IMR-90 (cell line): ENCODE results near the gene NEK2. TPM values are rescaled to one million over a fixed set of nuclear protein-coding genes. Genes with fewer than 3 reads are reported as not detected.
"Not testable (repeated sequence)": the region's sequence is repeated elsewhere in the genome, so short reads cannot be mapped to it uniquely, and the experiment has no call there.

Experiments
- ATAC-seq: fragments of 200-7000 bp; cut with Tn5 transposase; 2 replicates; pipeline ENCODE4 v1.9.1; 2020; ENCODE audit warnings: low read depth, mild to moderate bottlenecking, moderate library complexity
- BruUV-seq: library from RNA; stranded (reverse); fragments of 400-500 nt; replicated peaks from 2 replicates; lab custom pipeline; 2021; lab: Mats Ljungman, UMichigan
- CTCF ChIA-PET: fragments of 300-600 bp; formaldehyde crosslinking; extraction: SDS; loops from one replicate; lab custom pipeline; 2021; ENCODE audit warnings: antibody characterized with exemption; lab: Yijun Ruan, JAX
- POLR2A ChIA-PET: fragments of 300-600 bp; sonication (Branson Sonifier 250); formaldehyde crosslinking; loops from one replicate; lab custom pipeline; 2022; ENCODE audit warnings: antibody characterized with exemption; ENCODE audit not compliant: unreplicated experiment; lab: Charles Lee
- DNase-seq: peaks from one replicate; pipeline ENCODE4 v3.0.0; 2013
- H2AFZ ChIP-seq: replicated peaks from 2 replicates; pipeline ENCODE3; 2013; ENCODE audit warnings: low read length, mild to moderate bottlenecking; ENCODE audit not compliant: poor library complexity
- H2AK5ac ChIP-seq: 2 replicates; pipeline ENCODE4 v1.6.1; 2013; ENCODE audit warnings: low read depth, low read length, inconsistent platforms
- H2AK9ac ChIP-seq: replicated peaks from 2 replicates; pipeline ENCODE3; 2013; ENCODE audit warnings: mild to moderate bottlenecking, low read depth, low read length, moderate library complexity; ENCODE audit not compliant: poor library complexity
- H2BK120ac ChIP-seq: 2 replicates; pipeline ENCODE4 v1.6.1; 2013; ENCODE audit warnings: low read depth, low read length, inconsistent platforms
- H2BK15ac ChIP-seq: 3 replicates; pipeline ENCODE4 v1.6.1; 2013; ENCODE audit warnings: low read depth, low read length, inconsistent platforms
- H2BK20ac ChIP-seq: 2 replicates; pipeline ENCODE4 v1.6.1; 2013; ENCODE audit warnings: low read depth, mild to moderate bottlenecking, inconsistent platforms, low read length, moderate library complexity
- H2BK5ac ChIP-seq: 2 replicates; pipeline ENCODE4 v1.6.1; 2013; ENCODE audit warnings: mild to moderate bottlenecking, low read depth, low read length, inconsistent platforms; ENCODE audit not compliant: poor library complexity, severe bottlenecking
- H3K14ac ChIP-seq: replicated peaks from 2 replicates; pipeline ENCODE4 v1.6.1; 2013; ENCODE audit warnings: low read depth, low read length, inconsistent platforms
- H3K18ac ChIP-seq: 2 replicates; pipeline ENCODE4 v1.6.1; 2013; ENCODE audit warnings: low read depth, low read length, control low read depth
- H3K23ac ChIP-seq: 2 replicates; pipeline ENCODE4 v1.6.1; 2013; ENCODE audit warnings: low read depth, low read length, inconsistent platforms
- H3K27ac ChIP-seq: 2 replicates; pipeline ENCODE4 v1.5.1; 2013; ENCODE audit warnings: mild to moderate bottlenecking, control low read depth, low read length; ENCODE audit not compliant: insufficient read depth
- H3K27me3 ChIP-seq: 2 replicates; pipeline ENCODE4 v1.6.1; 2013; ENCODE audit warnings: low read length; ENCODE audit not compliant: control insufficient read depth, insufficient read depth
- H3K36me3 ChIP-seq: 2 replicates; pipeline ENCODE4 v1.6.1; 2013; ENCODE audit warnings: low read length, mixed read lengths; ENCODE audit not compliant: control insufficient read depth, insufficient read depth
- H3K4ac ChIP-seq: 2 replicates; pipeline ENCODE4 v1.6.1; 2013; ENCODE audit warnings: low read depth, low read length, inconsistent platforms
- H3K4me1 ChIP-seq: 2 replicates; pipeline ENCODE4 v1.6.1; 2013; ENCODE audit warnings: low read length, mixed read lengths; ENCODE audit not compliant: control insufficient read depth, insufficient read depth
- H3K4me2 ChIP-seq: 2 replicates; pipeline ENCODE4 v1.6.1; 2013; ENCODE audit warnings: low read depth, mild to moderate bottlenecking, control low read depth, low read length, moderate library complexity
- H3K4me3 ChIP-seq: 2 replicates; pipeline ENCODE4 v1.5.1; 2013; ENCODE audit warnings: low read depth, mild to moderate bottlenecking, control low read depth, low read length, moderate library complexity; ENCODE audit not compliant: insufficient read depth
- H3K56ac ChIP-seq: 2 replicates; pipeline ENCODE4 v1.6.1; 2013; ENCODE audit warnings: low read length, inconsistent platforms; ENCODE audit not compliant: insufficient read depth; ENCODE audit errors: extremely low read depth
- H3K79me1 ChIP-seq, 2 experiments: 2 replicates each; pipeline ENCODE4 v1.6.1; 2013; ENCODE audit warnings: low read length in 2 of 2, inconsistent platforms in 1 of 2, low read depth in 1 of 2
- H3K9ac ChIP-seq: 2 replicates; pipeline ENCODE4 v1.6.1; 2013; ENCODE audit warnings: low read depth, low read length, control low read depth
- H3K9me1 ChIP-seq: 2 replicates; pipeline ENCODE4 v1.6.1; 2013; ENCODE audit warnings: low read length, inconsistent platforms; ENCODE audit not compliant: insufficient read depth
- H3K9me3 ChIP-seq: 2 replicates; pipeline ENCODE4 v1.6.1; 2013; ENCODE audit warnings: low read length; ENCODE audit not compliant: control insufficient read depth, insufficient read depth
- H4K20me1 ChIP-seq: 2 replicates; pipeline ENCODE4 v1.6.1; 2013; ENCODE audit warnings: low read length, inconsistent platforms; ENCODE audit not compliant: insufficient read depth
- H4K5ac ChIP-seq: 2 replicates; pipeline ENCODE4 v1.6.1; 2013; ENCODE audit warnings: mild to moderate bottlenecking, low read depth, low read length, control low read depth
- H4K8ac ChIP-seq, 2 experiments: 2 replicates each; pipeline ENCODE4 v1.6.1; 2013; ENCODE audit warnings: low read depth in 2 of 2, low read length in 2 of 2, control low read depth in 1 of 2, inconsistent platforms in 1 of 2
- H4K91ac ChIP-seq: 2 replicates; pipeline ENCODE4 v1.6.1; 2013; ENCODE audit warnings: low read depth, low read length, inconsistent platforms; ENCODE audit not compliant: insufficient read depth
- CEBPB ChIP-seq: IDR thresholded peaks from 2 replicates; pipeline ENCODE4 v1.6.1; 2012; ENCODE audit warnings: low read depth, low read length, improper control_type of control experiment
- WGBS, 2 experiments: methylation state at CpG; one replicate each; pipeline versions ENCODE4 v1.1.5 to v1.1.7; 2013; ENCODE audit warnings: missing lambda C conversion rate in 2 of 2; ENCODE audit not compliant: insufficient read length in 1 of 2; ENCODE audit errors: extremely low coverage in 2 of 2; 5-methylcytosine and 5-hydroxymethylcytosine counted together
- dilution Hi-C: fragments of 300-500 bp; cut with HindIII; formaldehyde crosslinking; loops from one replicate; pipeline ENCODE4 v1.14.3; 2018; ENCODE audit warnings: low sequenced_read_pairs; ENCODE audit not compliant: unreplicated experiment
- in situ Hi-C: fragments of 300-500 bp; cut with MboI; formaldehyde crosslinking; loops from 3 replicates; pipeline ENCODE4 v1.14.3; 2019; ENCODE audit warnings: low sequenced_read_pairs, inconsistent platforms, mixed read lengths
- intact Hi-C: fragments of 100-400 bp; cut with micrococcal nuclease; formaldehyde crosslinking; loops from 2 replicates; pipeline ENCODE4 v1.10.0; 2022
- polyA plus RNA-seq, 3 experiments: library from polyadenylated mRNA; depleted of rRNA; stranded (reverse); fragments of >200 nt; gene quantifications; 2 replicates each; pipeline ENCODE4 v1.2.3, GENCODE V29; 2012; ENCODE audit warnings: low replicate concordance in 1 of 3
- total RNA-seq: library from RNA; depleted of rRNA; stranded (reverse); fragments of >200 nt; gene quantifications from 2 replicates; pipeline ENCODE4 v1.2.3, GENCODE V29; 2012

The NEK2 gene
- total and polyA plus RNA-seq, 2 of the 4 experiments (the other 2 are of a cell fraction) = 9.9 to 26.0 TPM

GRCh38 chr1:211683396-211684297, 8.2 kb upstream of the NEK2 start:
- intact Hi-C loops (loop anchor here (5.0 kb wide), 2 partner anchors 609 to 774 kb away; no protein-coding TSS in a partner anchor), dilution Hi-C loops (no loop called here), in situ Hi-C loops (loop anchor here (10.0 to 25.0 kb wide), 3 partner anchors 351 to 771 kb away; partner anchors contain the start of genes DTL and INTS7)
- Histone ChIP-seq H4K91ac (no peak overlapping the region), H4K20me1 (no peaks in the 10 kb centered on the region), H2BK120ac (no peak overlapping the region), H2BK15ac (no peak overlapping the region), H3K79me1 (no peaks in the 10 kb centered on the region), H2AK9ac (no peak overlapping the region), H3K9ac (no peak overlapping the region), H3K9me3 (no peaks in the 10 kb centered on the region), H2AFZ (peak overlapping the region; percentile 24), H2AK5ac (no peak overlapping the region), H4K8ac (no peak overlapping the region), H3K36me3 (no peaks in the 10 kb centered on the region), H4K5ac (no peak overlapping the region), H2BK20ac (no peak overlapping the region), H2BK5ac (no peak overlapping the region), H3K4me2 (no peak overlapping the region), H3K14ac (no peak overlapping the region), H3K4me1 (no peaks in the 10 kb centered on the region), H3K4ac (no peak overlapping the region), H3K27ac (no peak overlapping the region), H3K27me3 (peaks cover 8% of the 10 kb centered on the region), H3K18ac (no peak overlapping the region), H3K9me1 (no peaks in the 10 kb centered on the region), H3K4me3 (no peak overlapping the region), H3K56ac (no peak overlapping the region), H3K23ac (no peak overlapping the region; the same call in 1 of the 2 replicates)
- WGBS, 2 experiments = 83% methylated on average over 1 of the region's 8 CpGs; no CpG with 5 or more reads in 1 of the 2 experiments
- DNase-seq = no peak
- ChIA-PET POLR2A (no interaction called here), CTCF (interaction anchor here (0.9 to 1.8 kb wide), 4 partner anchors 14 to 773 kb away, joined by 3 to 6 read pairs (median 3); no protein-coding TSS in a partner anchor)
- TF ChIP-seq CEBPB = no peak
- no TSS peak for BruUV-seq
- ATAC-seq = no peak

- H3K27me3 ChIP-seq, H3K4me2 ChIP-seq, H2BK20ac ChIP-seq, H3K4me3 ChIP-seq, DNase-seq, H4K91ac ChIP-seq, H4K20me1 ChIP-seq, H4K8ac ChIP-seq, H4K5ac ChIP-seq, H3K9me1 ChIP-seq, H3K9me3 ChIP-seq, dilution Hi-C loops, H3K14ac ChIP-seq, H3K4me1 ChIP-seq, H2AK9ac ChIP-seq, H3K4ac ChIP-seq, POLR2A ChIA-PET, H3K23ac ChIP-seq, H3K79me1 ChIP-seq, H2BK120ac ChIP-seq, H2AK5ac ChIP-seq, H2BK15ac ChIP-seq, H3K27ac ChIP-seq, H3K56ac ChIP-seq, BruUV-seq, ATAC-seq, H2BK5ac ChIP-seq, H3K9ac ChIP-seq, H3K36me3 ChIP-seq, H2AFZ ChIP-seq, H3K18ac ChIP-seq: not testable (repeated sequence)
- intact Hi-C loops (loop anchor here (5.0 kb wide), 2 partner anchors 610 to 775 kb away; no protein-coding TSS in a partner anchor), in situ Hi-C loops (loop anchor here (10.0 to 25.0 kb wide), 3 partner anchors 353 to 773 kb away; partner anchors contain the start of genes DTL and INTS7)
- CTCF ChIA-PET = interaction anchor here (0.9 to 2.2 kb wide), 5 partner anchors 16 to 389 kb away, joined by 3 to 9 read pairs (median 3); partner anchors contain the start of genes DTL and INTS7
- no CpG with 5 or more reads among the region's 7 CpGs for WGBS, 2 experiments
These were observed 6.8 kb upstream of the NEK2 start for GRCh38 chr1:211682186-211682585.
